HT-29 (cell line): Measurements from ENCODE around the gene KLHL1. TPM values are rescaled to one million over a fixed set of nuclear protein-coding genes. Genes with fewer than 3 reads are reported as not detected.

Source experiments
- DNase-seq: peaks from one replicate; pipeline ENCODE4 v3.0.0-alpha.2; 2015; ENCODE audit warnings: low spot score
- small RNA-seq: library from RNA; depleted of rRNA; stranded (forward); fragments of <200 nt; gene quantifications from one replicate; pipeline ENCODE3, GENCODE V24; 2014
- total RNA-seq: library from RNA; depleted of rRNA; stranded (reverse); fragments of >200 nt; shearing (Covaris generic); gene quantifications from 2 replicates; pipeline ENCODE4 v1.2.3, GENCODE V29; 2014; rRNA removed

Gene KLHL1
- total RNA-seq, 1 experiment from 2014 or later = not detected

- DNase-seq = no peak
Measured at GRCh38 chr13:69683921-69684686, 424.1 kb downstream of the KLHL1 start.

GRCh38 chr13:69681722-69682121 is 426.5 kb downstream of the KLHL1 start:
- no peak for DNase-seq

- DNase-seq = no peak
Measured at GRCh38 chr13:69677343-69677742, 430.9 kb downstream of the KLHL1 start.

- DNase-seq = no peak
Measured at GRCh38 chr13:69676286-69676685, 432.0 kb downstream of the KLHL1 start.

- DNase-seq = no peak
Measured at GRCh38 chr13:69660155-69660554, 448.1 kb downstream of the KLHL1 start.

GRCh38 chr13:69657676-69658075 is 450.6 kb downstream of the KLHL1 start:
- DNase-seq = no peak

GRCh38 chr13:69654392-69654791 is 453.9 kb downstream of the KLHL1 start:
- no peak for DNase-seq

Small RNA genes lying within 50 kb of the gene (small RNA-seq; reads per million reads assigned to genes)
- gene RNY3P10 = not detected

Other genes with a start within 250 kb of the KLHL1 start
- gene ATXN8OS, start 626 bp downstream of the KLHL1 start, total RNA-seq = not detected in 2 replicates